Activated gamma-delta T cell treated with Interleukin-2 at 50 U/mL for 16 hours (primary cell): Measurements from ENCODE around the gene ABCA6.
"Not testable (repeated sequence)": the region's sequence is repeated elsewhere in the genome, so short reads cannot be mapped to it uniquely, and the experiment has no call there.

Source experiments
- DNase-seq: peaks from one replicate; pipeline ENCODE4 v3.0.0-alpha.2; 2020

Gene ABCA6, protein sequence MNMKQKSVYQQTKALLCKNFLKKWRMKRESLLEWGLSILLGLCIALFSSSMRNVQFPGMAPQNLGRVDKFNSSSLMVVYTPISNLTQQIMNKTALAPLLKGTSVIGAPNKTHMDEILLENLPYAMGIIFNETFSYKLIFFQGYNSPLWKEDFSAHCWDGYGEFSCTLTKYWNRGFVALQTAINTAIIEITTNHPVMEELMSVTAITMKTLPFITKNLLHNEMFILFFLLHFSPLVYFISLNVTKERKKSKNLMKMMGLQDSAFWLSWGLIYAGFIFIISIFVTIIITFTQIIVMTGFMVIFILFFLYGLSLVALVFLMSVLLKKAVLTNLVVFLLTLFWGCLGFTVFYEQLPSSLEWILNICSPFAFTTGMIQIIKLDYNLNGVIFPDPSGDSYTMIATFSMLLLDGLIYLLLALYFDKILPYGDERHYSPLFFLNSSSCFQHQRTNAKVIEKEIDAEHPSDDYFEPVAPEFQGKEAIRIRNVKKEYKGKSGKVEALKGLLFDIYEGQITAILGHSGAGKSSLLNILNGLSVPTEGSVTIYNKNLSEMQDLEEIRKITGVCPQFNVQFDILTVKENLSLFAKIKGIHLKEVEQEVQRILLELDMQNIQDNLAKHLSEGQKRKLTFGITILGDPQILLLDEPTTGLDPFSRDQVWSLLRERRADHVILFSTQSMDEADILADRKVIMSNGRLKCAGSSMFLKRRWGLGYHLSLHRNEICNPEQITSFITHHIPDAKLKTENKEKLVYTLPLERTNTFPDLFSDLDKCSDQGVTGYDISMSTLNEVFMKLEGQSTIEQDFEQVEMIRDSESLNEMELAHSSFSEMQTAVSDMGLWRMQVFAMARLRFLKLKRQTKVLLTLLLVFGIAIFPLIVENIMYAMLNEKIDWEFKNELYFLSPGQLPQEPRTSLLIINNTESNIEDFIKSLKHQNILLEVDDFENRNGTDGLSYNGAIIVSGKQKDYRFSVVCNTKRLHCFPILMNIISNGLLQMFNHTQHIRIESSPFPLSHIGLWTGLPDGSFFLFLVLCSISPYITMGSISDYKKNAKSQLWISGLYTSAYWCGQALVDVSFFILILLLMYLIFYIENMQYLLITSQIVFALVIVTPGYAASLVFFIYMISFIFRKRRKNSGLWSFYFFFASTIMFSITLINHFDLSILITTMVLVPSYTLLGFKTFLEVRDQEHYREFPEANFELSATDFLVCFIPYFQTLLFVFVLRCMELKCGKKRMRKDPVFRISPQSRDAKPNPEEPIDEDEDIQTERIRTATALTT (N-terminal part only)

DNA sequence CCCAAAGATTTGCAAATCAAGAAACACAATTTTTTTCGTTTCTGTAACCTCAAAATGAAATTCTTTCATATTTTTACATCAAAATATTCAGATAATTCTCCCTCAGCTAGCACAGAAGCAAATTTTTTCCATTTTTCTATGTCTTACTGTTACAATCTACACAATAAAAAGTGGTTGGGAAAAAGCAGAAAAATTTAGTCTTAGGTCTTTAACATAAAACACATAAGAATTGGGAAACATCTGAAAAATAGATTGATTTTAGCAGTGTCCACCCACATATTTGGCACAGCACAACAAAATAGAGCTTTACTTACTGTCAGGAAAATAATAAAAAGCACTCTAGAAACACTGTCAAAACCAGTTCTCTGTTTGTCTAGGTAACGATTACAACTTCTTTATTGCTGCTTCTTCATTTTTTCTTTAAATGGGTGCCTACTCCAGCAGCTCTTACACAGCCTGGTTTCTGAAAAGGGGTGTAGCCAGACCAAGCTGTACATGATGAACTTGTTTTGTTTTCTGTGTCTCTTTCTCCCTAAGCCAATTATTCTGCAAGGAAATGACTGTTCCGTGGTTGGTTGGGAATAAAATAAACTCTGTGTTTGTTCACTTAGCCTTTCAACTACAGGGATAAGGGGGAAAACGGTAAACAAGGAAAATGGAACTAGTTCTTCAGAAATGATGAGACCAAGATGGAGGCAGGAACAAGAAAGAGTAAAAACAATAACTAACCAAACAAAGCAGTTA lies at the start of gene ABCA6:
TSS of gene ABCA6 (minus strand) at position 465 of the 744 bp plus-strand sequence. CDS start 1,192 bp downstream, outside the sequence.
- DNase-seq: no peak

DNA sequence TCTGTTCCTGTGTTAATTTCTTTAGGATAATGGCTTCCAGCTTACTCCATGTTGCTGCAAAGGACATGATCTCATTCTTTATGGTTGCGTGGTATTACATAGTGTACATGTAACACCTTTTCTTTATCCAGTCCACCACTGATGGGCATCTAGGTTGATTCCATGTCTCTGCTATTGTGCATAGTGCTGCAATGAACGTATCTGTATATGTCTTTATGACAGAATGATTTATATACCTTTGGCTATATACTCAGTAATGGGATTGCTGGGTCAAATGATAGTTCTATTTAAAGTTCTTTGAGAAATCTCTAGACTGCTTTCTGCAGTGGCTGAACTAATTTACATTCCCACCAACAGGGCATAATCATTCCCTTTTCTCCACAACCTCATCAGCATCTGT lies 47.1 kb upstream of the ABCA6 start:
- no peak for DNase-seq

DNA sequence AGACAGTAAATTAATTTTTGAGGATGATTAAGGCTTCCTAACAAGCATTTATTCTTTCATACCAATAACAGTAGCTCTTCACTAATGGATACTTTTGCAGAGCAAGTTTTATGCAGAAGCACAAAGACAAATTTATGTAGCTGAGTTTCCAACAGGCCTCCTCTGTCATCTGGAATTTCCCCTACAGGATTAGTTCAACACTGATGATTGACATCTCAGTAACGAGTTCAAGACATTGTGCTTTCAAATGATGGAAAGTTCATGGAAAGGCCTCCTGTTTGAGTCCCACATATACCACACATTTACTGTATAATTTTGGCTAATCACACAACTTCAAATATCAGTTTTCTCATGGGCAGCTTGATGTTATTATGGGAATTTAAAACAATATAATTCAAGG lies 46.4 kb upstream of the ABCA6 start:
- DNase-seq: no peak

DNA sequence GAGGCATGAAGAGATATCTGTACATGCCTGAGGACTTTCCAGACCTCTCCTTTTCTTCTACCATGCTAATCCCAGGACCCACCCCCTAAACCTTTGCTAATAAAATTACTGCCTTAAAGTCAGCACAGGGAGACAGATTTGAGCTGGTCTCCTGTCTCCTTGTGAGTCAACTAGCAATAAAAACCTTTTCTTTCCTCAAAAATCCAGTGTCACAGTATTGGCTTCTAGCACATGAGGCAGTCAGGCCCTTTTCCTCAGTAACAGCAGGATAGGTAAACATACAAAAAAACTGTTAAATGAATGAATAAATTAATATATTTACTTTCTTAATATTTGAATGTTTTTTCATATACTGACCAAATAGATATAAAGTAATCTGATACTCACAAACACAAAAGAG lies 45.6 kb upstream of the ABCA6 start:
- DNase-seq: no peak

DNA sequence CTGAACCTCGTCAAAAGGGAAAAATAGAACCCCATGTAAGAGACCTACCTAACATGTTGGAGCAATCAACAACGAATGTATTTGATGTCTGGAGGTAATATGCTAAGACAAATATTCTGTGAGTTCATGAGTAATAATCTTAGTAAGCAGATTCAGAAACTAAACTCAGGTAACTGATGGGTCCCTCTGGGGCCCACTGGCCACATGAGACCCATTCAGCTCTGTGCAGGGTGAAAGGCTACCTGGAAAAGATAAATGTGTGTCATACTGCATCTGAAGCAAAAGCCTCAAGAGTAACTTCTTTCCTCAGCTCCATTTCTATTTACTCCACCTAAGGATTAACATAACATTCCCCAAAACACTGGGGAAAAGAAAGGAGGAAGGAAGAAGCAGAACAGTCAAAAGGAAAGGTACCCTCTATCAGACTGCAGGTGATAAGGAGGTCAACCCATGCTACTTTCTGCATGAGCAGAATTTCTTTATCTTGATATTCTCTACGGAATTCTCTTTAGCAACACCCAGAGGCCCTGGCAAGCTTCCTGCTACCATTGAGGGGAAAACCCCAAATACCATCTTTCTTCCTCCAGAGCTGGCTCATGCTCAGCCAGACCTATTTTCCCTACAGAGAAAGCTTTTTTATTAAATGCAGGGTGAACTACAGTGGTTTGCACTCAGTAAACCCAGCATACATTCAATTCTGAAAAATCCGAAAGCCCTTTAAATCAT lies 37.7 kb upstream of the ABCA6 start:
- DNase-seq: no peak

DNA sequence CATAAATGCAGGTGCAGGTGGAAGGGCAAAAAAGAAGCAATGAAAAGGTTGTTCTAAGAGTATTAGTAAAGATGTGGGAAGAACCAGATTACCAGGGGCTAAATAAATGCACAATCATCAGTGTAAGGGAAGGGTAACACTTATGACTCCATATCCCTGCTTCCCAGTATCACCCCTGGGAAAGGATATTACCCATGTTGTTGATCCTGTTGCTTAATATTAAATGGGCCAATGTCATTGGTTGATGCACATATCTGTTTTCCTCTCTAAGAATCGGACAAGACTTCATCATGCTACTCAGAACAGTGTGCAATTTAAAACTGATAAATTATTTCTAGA lies 34.7 kb upstream of the ABCA6 start:
- DNase-seq: no peak

DNA sequence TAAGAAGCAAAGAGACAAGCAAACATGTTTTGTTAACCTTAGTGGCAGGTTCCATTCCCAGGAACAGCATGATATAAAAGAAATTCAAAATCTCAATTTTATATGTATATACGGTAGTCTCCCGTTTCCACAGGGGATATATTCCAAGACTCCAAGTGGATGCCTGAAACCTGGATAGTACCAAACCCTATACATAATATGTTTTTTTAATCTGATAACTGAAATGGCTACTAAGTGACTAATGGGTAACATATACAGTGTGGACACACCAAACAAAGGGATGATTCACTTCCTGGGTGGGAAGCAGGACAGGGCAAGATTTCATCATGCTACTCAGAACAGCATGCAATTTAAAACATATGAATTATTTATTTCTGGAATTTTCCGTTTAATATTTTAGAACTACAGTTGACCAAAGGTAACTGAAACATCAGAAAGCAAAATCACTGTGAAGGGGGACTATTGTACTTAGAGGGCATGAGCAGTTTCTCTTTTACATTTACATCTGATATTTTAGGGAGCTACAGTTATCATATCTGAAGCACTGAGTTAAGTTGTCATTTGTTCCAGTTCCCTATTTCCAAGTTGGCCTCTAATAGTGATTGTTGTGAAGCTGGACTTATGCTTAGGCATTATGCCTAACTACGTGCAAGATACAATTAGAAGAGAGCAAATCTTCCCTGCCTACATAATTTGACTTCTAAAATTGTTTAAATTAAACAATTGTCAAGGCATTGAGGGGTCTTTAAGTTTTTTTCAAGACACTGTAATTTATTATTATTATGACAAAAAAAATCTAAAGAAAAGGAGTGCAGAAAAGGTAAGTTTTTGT lies 34.1 kb upstream of the ABCA6 start:
- no peak for DNase-seq

DNA sequence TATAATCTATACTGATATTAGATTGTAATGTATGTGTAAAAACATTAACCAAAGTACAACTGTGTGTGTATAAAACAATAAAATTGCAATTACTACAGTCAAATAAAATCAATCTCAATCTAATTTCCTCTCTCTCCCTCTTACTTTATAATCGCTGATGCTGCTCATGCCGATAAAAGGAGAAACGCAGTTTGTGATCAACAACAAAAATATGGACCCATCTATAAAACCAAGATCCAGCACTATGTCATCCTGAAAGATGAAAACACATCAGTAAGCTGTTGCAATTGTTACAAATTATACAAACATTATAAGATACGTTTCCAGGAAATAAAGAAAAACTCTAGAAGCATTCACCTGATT lies 33.5 kb upstream of the ABCA6 start:
- no peak for DNase-seq

DNA sequence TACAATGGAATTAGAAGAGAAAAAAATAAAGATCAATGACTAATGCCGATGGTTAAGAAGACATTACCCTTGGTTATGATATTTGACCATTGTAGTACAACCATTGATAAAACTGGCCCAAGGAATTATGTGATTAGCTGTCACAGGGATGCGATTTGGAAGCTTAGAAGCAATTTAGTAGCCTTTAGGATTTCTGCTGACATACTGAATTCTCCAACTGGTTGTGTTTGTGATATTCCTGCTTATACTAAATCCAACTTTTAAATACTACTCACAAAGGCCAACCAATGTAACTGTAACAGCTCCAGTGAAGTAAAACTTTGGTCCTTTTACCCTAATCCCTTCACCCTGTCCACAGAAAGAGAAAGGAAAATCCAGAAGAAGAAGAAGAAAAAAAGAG lies 31.4 kb upstream of the ABCA6 start:
- DNase-seq: no peak

DNA sequence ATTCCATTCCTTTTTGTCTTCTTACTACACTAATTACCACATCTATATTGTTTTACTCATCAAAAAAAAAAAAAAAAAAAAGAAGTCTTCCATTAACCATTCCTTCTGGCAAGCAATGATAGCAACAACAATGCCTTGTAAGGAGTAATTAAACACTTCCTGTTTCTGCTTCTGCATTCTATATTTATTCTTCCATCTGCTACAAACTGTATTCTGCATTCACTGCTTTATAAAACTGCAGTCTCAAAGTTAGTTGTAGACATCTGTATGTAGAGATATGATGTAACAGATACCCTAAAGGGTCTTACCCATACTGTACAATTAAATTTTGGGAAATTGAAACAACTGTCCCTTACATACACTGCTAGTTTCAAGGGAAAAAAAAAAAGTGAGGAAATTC lies 28.7 kb upstream of the ABCA6 start:
- no peak for DNase-seq

DNA sequence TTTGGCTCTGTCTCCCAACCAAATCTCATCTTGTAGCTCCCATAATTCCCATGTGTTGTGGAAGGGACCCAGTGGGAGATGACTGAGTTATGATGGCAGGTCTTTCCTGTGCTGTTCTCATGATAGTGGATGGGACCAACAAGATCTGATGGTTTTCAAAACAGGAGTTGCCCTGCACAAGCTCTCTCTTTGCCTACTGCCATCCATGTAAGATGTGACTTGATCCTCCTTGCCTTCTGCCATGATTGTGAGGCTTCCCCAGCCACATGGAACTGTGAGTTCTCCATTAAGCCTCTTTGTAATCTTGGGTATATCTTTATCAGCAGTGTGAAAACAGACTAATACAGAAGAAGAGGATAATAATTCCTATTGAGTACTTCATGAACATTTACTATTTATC lies 26.9 kb upstream of the ABCA6 start:
- not testable (repeated sequence) for DNase-seq

DNA sequence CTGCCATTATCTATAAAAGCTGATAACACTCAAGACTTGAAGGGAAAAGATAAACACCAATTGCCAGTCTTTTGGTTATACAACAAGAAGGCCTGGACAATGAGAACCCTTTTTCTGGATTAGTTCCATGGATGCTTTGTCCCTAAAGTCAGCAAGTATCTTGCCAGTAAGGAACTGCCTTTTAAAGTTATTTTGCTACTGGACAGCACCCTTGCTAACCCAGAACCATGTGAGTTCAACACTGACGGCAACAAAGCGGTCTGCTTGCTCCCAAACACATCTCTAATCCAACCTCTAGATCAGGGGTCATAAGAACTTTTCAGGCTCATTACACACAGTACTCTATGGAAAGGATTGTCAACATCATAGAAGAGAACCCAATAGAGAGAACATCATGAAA lies 25.3 kb upstream of the ABCA6 start:
- no peak for DNase-seq

DNA sequence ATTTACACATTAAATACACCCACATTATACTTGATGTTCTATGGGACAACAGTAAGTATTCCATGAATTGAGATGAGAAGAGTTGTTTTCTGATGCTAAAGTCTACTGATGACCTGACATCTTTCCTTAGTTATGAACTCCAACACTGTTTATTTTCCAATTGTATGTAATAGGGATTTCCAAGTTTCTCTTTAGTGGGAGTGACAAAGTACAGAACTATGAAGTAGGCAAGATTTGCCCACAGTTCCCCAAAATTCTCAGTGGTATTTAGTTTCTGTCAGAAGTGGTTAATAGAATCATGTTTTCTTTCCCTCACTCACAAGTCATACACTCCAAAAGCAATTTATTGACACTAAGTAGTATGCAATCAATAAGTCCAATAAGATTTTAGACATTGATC lies 22.5 kb upstream of the ABCA6 start:
- DNase-seq: no peak

DNA sequence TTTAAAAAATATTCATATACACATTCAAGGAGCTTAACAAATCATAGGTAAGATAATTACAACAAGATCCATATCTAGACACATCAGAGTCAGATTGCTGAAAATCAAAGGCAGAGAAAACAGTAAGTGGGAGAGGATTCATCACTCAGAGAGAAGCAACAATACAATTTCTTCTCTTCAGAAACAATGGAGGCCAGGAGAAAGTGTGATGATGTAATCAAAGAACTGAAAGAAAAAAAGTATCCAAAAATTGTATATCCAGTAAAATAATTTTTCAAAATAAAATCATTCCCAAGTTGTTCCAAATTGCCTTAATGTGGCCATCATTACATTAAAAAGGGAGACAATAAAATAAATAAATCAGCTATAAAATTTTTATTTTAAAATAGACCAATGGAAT lies 17.7 kb upstream of the ABCA6 start:
- DNase-seq: no peak

DNA sequence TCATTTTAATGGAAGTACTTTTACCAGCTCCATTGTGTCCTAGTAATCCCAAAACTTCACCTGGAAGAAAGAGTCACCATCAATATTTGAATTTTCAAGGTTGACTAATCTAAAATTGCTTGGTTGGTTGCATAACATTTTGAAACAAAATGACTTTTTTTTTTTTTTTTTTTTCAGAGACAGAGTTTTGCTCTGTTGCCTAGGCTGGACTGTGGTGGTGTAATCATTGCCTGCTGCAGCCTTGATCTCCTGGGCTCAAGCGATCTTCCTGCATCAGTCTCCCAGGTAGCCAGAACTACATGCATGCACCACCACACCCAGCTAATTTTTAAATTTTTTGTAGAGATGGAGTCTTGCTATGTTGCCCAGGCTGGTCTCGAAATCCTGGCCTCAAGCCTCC lies 12.6 kb upstream of the ABCA6 start:
- no peak for DNase-seq

DNA sequence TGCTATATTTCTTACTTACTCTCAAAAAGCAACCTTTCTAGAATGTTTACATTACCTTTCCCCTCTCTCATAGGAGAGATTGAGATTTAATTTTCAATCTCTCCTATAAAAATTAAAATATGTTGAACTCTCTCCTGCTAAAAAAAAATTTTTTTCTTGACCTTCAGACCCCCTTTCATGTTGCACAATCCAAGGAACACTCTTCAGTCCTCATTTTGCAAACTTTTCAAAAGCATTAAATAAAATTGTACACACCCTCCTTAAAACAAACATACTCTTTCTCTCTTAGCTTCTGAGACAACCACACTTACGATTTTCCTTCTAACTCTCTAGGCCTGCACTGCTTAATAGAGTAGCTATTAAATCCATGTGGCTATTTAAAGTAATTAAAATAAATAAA lies 8.6 kb upstream of the ABCA6 start:
- no peak for DNase-seq

DNA sequence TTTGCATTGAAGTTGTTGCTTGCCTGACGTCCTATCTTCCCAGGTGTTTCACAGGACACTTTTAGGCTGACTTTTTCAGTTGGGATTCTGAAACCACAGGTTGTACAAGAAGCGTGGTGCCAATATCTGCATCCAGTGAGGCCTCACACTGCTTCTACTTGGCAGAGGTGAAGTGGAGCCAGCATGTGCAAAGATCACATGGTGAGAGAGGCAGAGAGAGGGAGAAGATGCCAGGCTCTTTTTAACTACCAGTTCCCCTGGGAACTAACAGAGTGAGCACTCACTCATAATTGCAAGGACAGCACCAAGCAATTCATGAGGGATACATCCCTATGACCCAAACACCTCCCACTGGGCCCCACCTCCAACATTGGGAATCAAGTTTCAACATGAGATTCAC lies 5.8 kb upstream of the ABCA6 start:
- no peak for DNase-seq

DNA sequence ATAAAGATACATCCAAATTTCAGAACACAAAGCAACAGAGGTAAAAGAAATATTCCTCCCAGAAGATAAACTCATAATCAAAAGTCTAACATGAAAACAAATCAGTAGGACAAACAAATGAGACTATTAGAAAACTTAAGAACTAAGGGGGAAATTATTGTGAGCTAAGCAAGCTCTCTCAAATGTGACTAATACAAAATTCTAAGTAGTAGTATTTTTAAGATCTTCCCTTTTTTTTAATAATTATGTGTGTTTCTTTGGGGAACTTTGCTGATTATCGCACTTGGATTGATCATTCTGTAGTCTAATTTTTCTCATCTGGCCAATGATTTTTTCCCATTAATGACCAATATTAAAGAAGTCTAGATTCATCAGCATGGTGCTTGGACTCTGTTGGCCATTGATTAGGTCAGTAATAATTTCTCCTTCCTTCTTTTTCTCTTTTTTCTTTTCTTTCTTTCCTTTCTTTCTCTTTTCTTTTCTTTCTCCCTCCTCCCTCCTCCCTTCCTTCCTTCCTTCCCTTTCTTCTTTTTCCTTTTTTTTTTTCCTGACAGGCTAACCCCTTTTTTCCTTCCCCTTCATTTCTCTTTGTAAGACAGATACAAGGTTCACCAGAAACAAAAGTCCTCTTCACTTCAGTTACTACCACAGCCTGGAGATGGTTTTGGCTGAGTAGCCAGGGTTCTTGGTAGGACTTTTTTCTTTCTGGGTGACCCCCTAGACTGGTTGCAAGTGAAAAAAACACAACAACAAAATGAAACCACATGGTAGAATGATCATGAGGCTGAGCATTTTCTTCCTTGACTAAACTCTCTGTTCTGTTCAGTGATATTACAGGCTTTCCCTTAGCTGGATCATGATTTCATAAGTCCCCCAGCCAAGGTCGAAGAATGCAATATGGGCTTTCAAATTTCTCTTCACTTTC lies 2.9 kb upstream of the ABCA6 start:
- DNase-seq: no peak

DNA sequence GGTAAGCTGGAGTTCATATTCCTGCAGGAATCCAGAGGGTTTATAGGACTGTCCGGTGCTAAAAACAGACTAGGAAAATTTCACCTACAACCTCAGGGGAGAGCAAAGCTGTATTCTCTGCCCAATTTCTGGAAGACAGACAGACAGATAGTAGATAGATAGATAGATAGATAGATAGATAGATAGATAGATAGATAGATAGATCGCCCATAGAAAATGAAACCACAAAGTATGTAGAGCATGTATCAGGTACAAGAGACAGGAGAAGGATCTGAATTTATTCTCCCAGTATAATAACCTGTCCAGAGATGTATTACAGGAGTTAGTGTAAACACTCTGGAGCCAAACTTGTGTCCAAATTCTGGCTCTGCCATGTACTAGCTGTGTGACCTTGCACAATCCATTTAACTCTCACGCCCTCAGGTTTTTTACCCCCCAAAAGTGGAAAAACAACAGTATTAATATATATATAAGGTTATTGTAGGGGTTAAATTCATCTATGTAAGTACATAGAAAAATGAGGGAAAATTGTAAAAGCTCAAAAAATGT lies 2.1 kb upstream of the ABCA6 start:
- DNase-seq: no peak

DNA sequence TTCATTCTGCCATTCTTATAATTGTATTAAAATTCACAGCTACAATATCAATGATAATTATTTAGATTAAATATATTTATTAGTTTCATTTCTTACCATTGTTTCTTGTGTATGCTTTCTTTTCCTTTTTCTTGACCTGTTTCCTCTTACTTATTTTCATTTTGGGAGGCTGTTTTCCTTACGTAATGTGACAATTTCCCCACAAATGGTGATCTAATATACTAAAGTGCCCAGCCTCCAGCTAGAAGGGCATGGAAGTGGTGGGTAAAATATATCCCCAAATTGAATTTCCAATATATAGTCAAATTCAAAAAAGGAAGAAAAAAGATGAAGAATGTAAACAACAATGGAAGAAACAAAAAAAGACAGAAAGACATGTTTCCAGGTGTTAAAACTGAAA lies 1.5 kb upstream of the ABCA6 start:
- DNase-seq: no peak
